Pancreas (tissue), 10 donors: ENCODE data around the gene DCAF12. TPM values are rescaled to one million over a fixed set of nuclear protein-coding genes. Genes with fewer than 3 reads are reported as not detected.

Experiments
- ATAC-seq, 4 donors: fragments of 200-7000 bp; cut with Tn5 transposase; one replicate each; pipeline versions ENCODE4 v1.8.0 to v1.9.1; 2020; ENCODE audit warnings: mild to moderate bottlenecking in 4 of 4, moderate library complexity in 4 of 4
- DNase-seq, 6 donors: peaks; one replicate each; pipeline ENCODE4 v3.0.0-alpha.2; 2020
- FAIRE-seq: peaks from 2 replicates; lab custom pipeline; 2012; peaks lifted over from hg19 to GRCh38; lab: Jason Lieb, UNC
- H3K27ac ChIP-seq, 4 donors: fragments of 200-600 bp; sonication (generic); 1 replicate in 3 of 4; 2 replicates in 1 of 4; pipeline versions ENCODE4 v1.5.0 to v1.8.0; 2020
- H3K27me3 ChIP-seq, 4 donors: fragments of 200-600 bp; one replicate each; pipeline ENCODE4 v1.8.0; 2021
- H3K36me3 ChIP-seq, 3 donors: fragments of 200-600 bp; sonication (generic) in 1 of 3; one replicate each; pipeline versions ENCODE4 v1.5.0 to v1.8.0; 2020 to 2021
- H3K4me1 ChIP-seq, 3 donors: fragments of 200-600 bp; one replicate each; pipeline ENCODE4 v1.8.0; 2021
- H3K4me3 ChIP-seq, 4 donors: fragments of 200-600 bp; sonication (generic) in 2 of 4; one replicate each; pipeline versions ENCODE4 v1.5.0 to v1.8.0; 2020 to 2021
- H3K9me3 ChIP-seq, 4 donors: fragments of 200-600 bp; one replicate each; pipeline ENCODE4 v1.8.0; 2021
- CTCF ChIP-seq, 4 donors: fragments of 200-600 bp; sonication (generic) in 3 of 4; IDR thresholded peaks; one replicate each; pipeline versions ENCODE4 v1.5.0 to v1.8.0; 2021; ENCODE audit warnings: antibody characterized with exemption in 4 of 4
- WGBS, 2 donors: extraction: QIAGEN DNeasy Blood & Tissue Kit; methylation state at CpG; one replicate each; pipeline ENCODE4 v1.1.7; 2013; 5-methylcytosine and 5-hydroxymethylcytosine counted together
- intact Hi-C, 3 donors: fragments of 100-400 bp; cut with DNase I; formaldehyde crosslinking; loops; one replicate each; pipeline versions ENCODE4 v1.11.1 to v1.14.2; 2022
- polyA plus RNA-seq, 2 donors: library from polyadenylated mRNA; stranded (reverse); fragments of 200-250 nt; gene quantifications; one replicate each; pipeline ENCODE4 v1.2.3, GENCODE V29; 2013
- total RNA-seq, 6 donors: library from RNA; stranded (reverse); fragmentation: NEBNext Ultra II Directional in 4 of 6; extraction: Animal tissue kit (Norgen Biotek cat#: 25700) in 4 of 6; gene quantifications; one replicate each; pipeline versions ENCODE4 v1.2.1 to v1.2.4, GENCODE V29; 2021 to 2023
- donor health status: healthy with polysubstance abuse.
- donor health status: DM: no; HTN: no; CAD: no; lungs with moderate emphysema.
- donor health status: DM: no; HTN: no; CAD: no.
- donor health status: control.
- donor health status: control.
- donor health status: Bipolar disorder and iron deficiency.
- donor health status: DM: yes; HTN: yes; CAD: no.
- donor health status: DM: no; HTN: no; CAD: no.
- donor health status: DM: no; HTN: no; CAD: no.
- donor health status: DM: yes; HTN: yes; CAD: no.

Gene DCAF12
- total and polyA plus RNA-seq, 8 donors, result 5.7 to 22.1 (median 13.8) TPM

- no peak overlapping the region for H3K27ac ChIP-seq
- no peaks in the 10 kb centered on the region for H3K4me1 ChIP-seq
- no peak overlapping the region for H3K4me3 ChIP-seq
- intact Hi-C loops, result no loop called here
- no peak for FAIRE-seq
- no peak for DNase-seq
- no peaks in the 10 kb centered on the region for H3K27me3 ChIP-seq
- 53 to 68% methylated on average over 1 of the region's 1 CpG for WGBS, 2 donors
- H3K9me3 ChIP-seq, result no peaks in the 10 kb centered on the region
- no peak for TF ChIP-seq CTCF (IDR thresholded peaks at IDR 0.05)
- no peak for ATAC-seq
- no peaks in the 10 kb centered on the region for H3K36me3 ChIP-seq
Measured at GRCh38 chr9:34154057-34154456, 27.6 kb upstream of the DCAF12 start.

- intact Hi-C loops, result no loop called here
- Histone ChIP-seq H3K4me3 (no peak overlapping the region), H3K27me3 (no peaks in the 10 kb centered on the region), H3K9me3 (no peaks in the 10 kb centered on the region), H3K4me1 (no peaks in the 10 kb centered on the region), H3K27ac (no peak overlapping the region), H3K36me3 (no peaks in the 10 kb centered on the region)
- TF ChIP-seq CTCF (IDR thresholded peaks at IDR 0.05), result no peak
- WGBS, 2 donors, result 79 to 83% methylated on average over 4 of the region's 4 CpGs
- FAIRE-seq (no peak), ATAC-seq (no peak), DNase-seq (no peak)
Measured at GRCh38 chr9:34151398-34151797, 24.9 kb upstream of the DCAF12 start.

- no peaks in the 10 kb centered on the region for H3K27me3 ChIP-seq
- H3K4me1 ChIP-seq, result peaks cover 0 to 5% (median 0%) of the 10 kb centered on the region in 3 donors
- intact Hi-C loops, result no loop called here
- no peaks in the 10 kb centered on the region for H3K36me3 ChIP-seq
- no peak for FAIRE-seq
- ATAC-seq, result no peak
- TF ChIP-seq CTCF (IDR thresholded peaks at IDR 0.05), result no peak
- WGBS, 2 donors, result 75 to 78% methylated on average over 3 of the region's 3 CpGs
- H3K27ac ChIP-seq, result no peak overlapping the region
- H3K9me3 ChIP-seq, result no peaks in the 10 kb centered on the region
- no peak overlapping the region for H3K4me3 ChIP-seq
- DNase-seq, result no peak
Measured at GRCh38 chr9:34145165-34145564, 18.7 kb upstream of the DCAF12 start.

- ATAC-seq, result no peak
- no peak for DNase-seq
- Histone ChIP-seq H3K27ac (no peak overlapping the region), H3K27me3 (no peaks in the 10 kb centered on the region), H3K36me3 (no peaks in the 10 kb centered on the region), H3K4me1 (peaks cover 0 to 13% (median 0%) of the 10 kb centered on the region in 3 donors), H3K9me3 (no peaks in the 10 kb centered on the region), H3K4me3 (no peak overlapping the region)
- TF ChIP-seq CTCF (IDR thresholded peaks at IDR 0.05), result no peak
- FAIRE-seq, result no peak
- intact Hi-C loops, result no loop called here
- 76 to 79% methylated on average over 2 of the region's 2 CpGs for WGBS, 2 donors
Measured at GRCh38 chr9:34143116-34143515, 16.6 kb upstream of the DCAF12 start.

GRCh38 chr9:34140853-34141252 lies 14.4 kb upstream of the DCAF12 start:
- DNase-seq (no peak), ATAC-seq (no peak), FAIRE-seq (no peak)
- no peak for TF ChIP-seq CTCF (IDR thresholded peaks at IDR 0.05)
- intact Hi-C loops, result no loop called here
- H3K27ac ChIP-seq, result no peak overlapping the region
- H3K27me3 ChIP-seq, result no peaks in the 10 kb centered on the region
- H3K4me1 ChIP-seq, result peaks cover 0 to 13% (median 0%) of the 10 kb centered on the region in 3 donors
- H3K9me3 ChIP-seq, result no peaks in the 10 kb centered on the region
- no peak overlapping the region for H3K4me3 ChIP-seq
- 20 to 31% methylated on average over 2 of the region's 2 CpGs for WGBS, 2 donors
- H3K36me3 ChIP-seq, result no peaks in the 10 kb centered on the region
